Peyer's patch (tissue), 4 donors: ENCODE results near the gene PPP5C. TPM values are rescaled to one million over a fixed set of nuclear protein-coding genes. Genes with fewer than 3 reads are reported as not detected.

Experiments used
- DNase-seq, 3 donors: peaks; one replicate each; pipeline ENCODE4 v3.0.0-alpha.2; 2017 to 2019
- H3K27ac ChIP-seq, 4 donors: fragments of 200-600 bp; sonication (generic); one replicate each; pipeline ENCODE4 v1.5.1; 2016 to 2019
- H3K27me3 ChIP-seq, 2 donors: fragments of 200-600 bp; sonication (generic); one replicate each; pipeline ENCODE4 v1.5.1; 2019
- H3K36me3 ChIP-seq, 3 donors: fragments of 200-600 bp; sonication (generic); one replicate each; pipeline ENCODE4 v1.5.1; 2016 to 2019
- H3K4me1 ChIP-seq, 4 donors: fragments of 200-600 bp; sonication (generic); one replicate each; pipeline ENCODE4 v1.5.1; 2016 to 2019
- H3K4me3 ChIP-seq, 4 donors: fragments of 200-600 bp; sonication (generic); 1 replicate in 3 of 4; 2 replicates in 1 of 4; pipeline ENCODE4 v1.5.1; 2016 to 2019; ENCODE audit warnings: mild to moderate bottlenecking in 1 of 4
- H3K9me3 ChIP-seq, 4 donors: fragments of 200-600 bp; sonication (generic); one replicate each; pipeline ENCODE4 v1.5.1; 2016 to 2019; ENCODE audit warnings: mild to moderate bottlenecking in 1 of 4
- CTCF ChIP-seq, 6 experiments: fragments of 450-650 bp in 4 of 6; fragments of 200-600 bp in 2 of 6; sonication (generic) in 1 of 6; IDR thresholded peaks; one replicate each; pipeline ENCODE4 v1.5.1; 2017 to 2019; ENCODE audit warnings: antibody characterized with exemption in 6 of 6, mild to moderate bottlenecking in 3 of 6, moderate library complexity in 1 of 6
- POLR2A ChIP-seq, 2 donors: fragments of 450-650 bp; IDR thresholded peaks; one replicate each; pipeline ENCODE4 v1.5.1; 2017; ENCODE audit warnings: antibody characterized with exemption in 2 of 2, mild to moderate bottlenecking in 2 of 2, moderate library complexity in 2 of 2
- total RNA-seq, 4 donors: library from RNA; depleted of rRNA; stranded (reverse); fragments of >200 nt; gene quantifications; one replicate each; pipeline ENCODE4 v1.1.0, GENCODE V29; 2016

Gene PPP5C
- total RNA-seq, 4 donors from 2014 or later: 68.8 to 214 (median 129) TPM

- Histone ChIP-seq H3K27ac (no peak overlapping the region), H3K27me3 (peaks cover 0 to 29% of the 10 kb centered on the region in 2 donors), H3K36me3 (no peaks in the 10 kb centered on the region), H3K4me3 (peak overlapping the region in 1 of 4 donors; percentile 45), H3K9me3 (no peaks in the 10 kb centered on the region), H3K4me1 (peaks cover 0 to 11% (median 0%) of the 10 kb centered on the region in 4 donors)
- no peak for TF ChIP-seq POLR2A (IDR thresholded peaks at IDR 0.05)
- no peak for TF ChIP-seq CTCF (IDR thresholded peaks at IDR 0.05)
- DNase-seq: no peak
Observed at GRCh38 chr19:46410205-46411087, 63.6 kb downstream of the PPP5C start.

- H3K4me1 ChIP-seq: peaks cover 0 to 17% (median under 1%) of the 10 kb centered on the region in 4 donors
Observed at GRCh38 chr19:46411088-46411924, 64.4 kb downstream of the PPP5C start.

GRCh38 chr19:46411925-46412649 lies 65.2 kb downstream of the PPP5C start:
- H3K4me1 ChIP-seq: peaks cover 0 to 24% (median 2%) of the 10 kb centered on the region in 4 donors
- DNase-seq: no peak
- H3K27ac ChIP-seq: no peak overlapping the region
- H3K27me3 ChIP-seq: peaks cover 0 to 35% of the 10 kb centered on the region in 2 donors
- no peaks in the 10 kb centered on the region for H3K36me3 ChIP-seq
- peak overlapping the region; percentile 18 to 45 (median 33) for H3K4me3 ChIP-seq
- no peaks in the 10 kb centered on the region for H3K9me3 ChIP-seq
- TF ChIP-seq CTCF (IDR thresholded peaks at IDR 0.05): no peak

More at GRCh38 chr19:46411088-46411924, 64.4 kb downstream of the PPP5C start:
- no peak for DNase-seq
- peaks cover 0 to 32% of the 10 kb centered on the region in 2 donors for H3K27me3 ChIP-seq
- H3K4me3 ChIP-seq: peak overlapping the region in 3 of 4 donors; percentile 24 to 45 (median 42)
- TF ChIP-seq CTCF (IDR thresholded peaks at IDR 0.05) (no peak), POLR2A (IDR thresholded peaks at IDR 0.05) (no peak)
- no peak overlapping the region for H3K27ac ChIP-seq
- no peaks in the 10 kb centered on the region for H3K36me3 ChIP-seq
- H3K9me3 ChIP-seq: no peaks in the 10 kb centered on the region

- Histone ChIP-seq H3K4me1 (peaks cover 0 to 24% (median 2%) of the 10 kb centered on the region in 4 donors), H3K4me3 (peak overlapping the region; percentile 18 to 45 (median 33))
- no peak for DNase-seq
Observed at GRCh38 chr19:46412650-46413261, 65.9 kb downstream of the PPP5C start.

More at GRCh38 chr19:46412650-46413261, 65.9 kb downstream of the PPP5C start:
- no peaks in the 10 kb centered on the region for H3K36me3 ChIP-seq
- peak overlapping the region in 2 of 4 donors; percentile 49 to 54 for H3K27ac ChIP-seq
- H3K9me3 ChIP-seq: no peaks in the 10 kb centered on the region
- peaks cover 0 to 35% of the 10 kb centered on the region in 2 donors for H3K27me3 ChIP-seq
- no peak for TF ChIP-seq POLR2A (IDR thresholded peaks at IDR 0.05)
- no peak for TF ChIP-seq CTCF (IDR thresholded peaks at IDR 0.05)
